ENCODE measurements around the gene TMC3.

Gene TMC3

GRCh38 chr15:81293728-81294515 is 80.1 kb downstream of the TMC3 start:
- intact Hi-C loops (cut with DNase I): no loop called here

GRCh38 chr15:81292523-81293001 is 81.5 kb downstream of the TMC3 start:
- intact Hi-C loops (cut with DNase I): no loop called here
- peak in 14 of 42 donors; percentile 27 to 73 (median 45) for DNase-seq

More at GRCh38 chr15:81293728-81294515, 80.1 kb downstream of the TMC3 start:
- DNase-seq: peak in 5 of 42 donors; percentile 13 to 45 (median 32)

GRCh38 chr15:81291916-81292522 is 82.0 kb downstream of the TMC3 start:
- no peak for DNase-seq
- intact Hi-C loops (cut with DNase I): no loop called here

- intact Hi-C loops (cut with DNase I): no loop called here
Measured at GRCh38 chr15:81289910-81290309, 84.1 kb downstream of the TMC3 start.

GRCh38 chr15:81288616-81289015 is 85.4 kb downstream of the TMC3 start:
- intact Hi-C loops (cut with DNase I): no loop called here
- DNase-seq: no peak

More at GRCh38 chr15:81289910-81290309, 84.1 kb downstream of the TMC3 start:
- DNase-seq: no peak

- intact Hi-C loops (cut with DNase I): no loop called here
- DNase-seq: no peak
Measured at GRCh38 chr15:81288040-81288439, 86.0 kb downstream of the TMC3 start.

GRCh38 chr15:81286621-81287121 is 87.3 kb downstream of the TMC3 start:
- intact Hi-C loops (cut with DNase I): no loop called here
- peak in 2 of 42 donors; percentile 12 to 49 for DNase-seq

GRCh38 chr15:81285461-81285860 is 88.6 kb downstream of the TMC3 start:
- DNase-seq: peak in 1 of 42 donors; percentile 14
- intact Hi-C loops (cut with DNase I): no loop called here

- intact Hi-C loops (cut with DNase I): no loop called here
- DNase-seq: peak in 3 of 42 donors; percentile 9 to 23 (median 21)
Measured at GRCh38 chr15:81284256-81285031, 89.6 kb downstream of the TMC3 start.

- DNase-seq: peak in 4 of 42 donors; percentile 3 to 13 (median 10)
- intact Hi-C loops (cut with DNase I): no loop called here
Measured at GRCh38 chr15:81282911-81283310, 91.1 kb downstream of the TMC3 start.

- intact Hi-C loops (cut with DNase I): no loop called here
- DNase-seq: peak in 4 of 42 donors; percentile 3 to 31 (median 19)
Measured at GRCh38 chr15:81282606-81282895, 91.5 kb downstream of the TMC3 start.

GRCh38 chr15:81281766-81282605 is 92.0 kb downstream of the TMC3 start:
- intact Hi-C loops (cut with DNase I): no loop called here
- DNase-seq: peak in 4 of 42 donors; percentile 6 to 39 (median 12)

GRCh38 chr15:81281456-81281735 is 92.6 kb downstream of the TMC3 start:
- peak in 3 of 42 donors; percentile 1 to 27 (median 4) for DNase-seq
- intact Hi-C loops (cut with DNase I): no loop called here

Measured in head of caudate nucleus (tissue), 42 donors.